Esophagus squamous epithelium (tissue), 5 donors: ENCODE measurements around the gene PARVG. TPM values are rescaled to one million over a fixed set of nuclear protein-coding genes. Genes with fewer than 3 reads are reported as not detected.

Experiments used
- DNase-seq: peaks from one replicate; lab custom pipeline; 2025; lab: John Stamatoyannopoulos, UW
- H3K27ac ChIP-seq, 4 donors: fragments of 200-600 bp; sonication (generic); one replicate each; pipeline ENCODE4 v1.5.1; 2016 to 2019; ENCODE audit warnings: mild to moderate bottlenecking in 1 of 4
- H3K27me3 ChIP-seq, 4 donors: fragments of 200-600 bp; sonication (generic); 1 replicate in 3 of 4; 2 replicates in 1 of 4; pipeline versions ENCODE4 v1.5.1 to v1.6.0; 2017 to 2021; ENCODE audit warnings: antibody characterized with exemption in 1 of 4
- H3K36me3 ChIP-seq, 3 donors: fragments of 200-600 bp; sonication (generic); one replicate each; pipeline ENCODE4 v1.5.1; 2016 to 2019
- H3K4me1 ChIP-seq, 3 donors: fragments of 200-600 bp; sonication (generic); one replicate each; pipeline ENCODE4 v1.5.1; 2017 to 2019
- H3K4me3 ChIP-seq, 4 donors: fragments of 200-600 bp; sonication (generic); 1 replicate in 3 of 4; 2 replicates in 1 of 4; pipeline ENCODE4 v1.5.1; 2016 to 2019; ENCODE audit warnings: mild to moderate bottlenecking in 2 of 4, moderate library complexity in 1 of 4
- H3K9me3 ChIP-seq, 3 donors: fragments of 200-600 bp; sonication (generic); one replicate each; pipeline ENCODE4 v1.5.1; 2016 to 2019
- POLR2A ChIP-seq, 4 donors: fragments of 450-650 bp; IDR thresholded peaks; one replicate each; pipeline ENCODE4 v1.6.1; 2017; ENCODE audit warnings: antibody characterized with exemption in 4 of 4, mild to moderate bottlenecking in 4 of 4, moderate library complexity in 3 of 4
- WGBS, 2 donors: methylation state at CpG; one replicate each; pipeline ENCODE4 v1.1.5; 2018; 5-methylcytosine and 5-hydroxymethylcytosine counted together
- intact Hi-C: fragments of 100-400 bp; cut with DNase I; formaldehyde crosslinking; loops from one replicate; pipeline ENCODE4 v1.15.0; 2022
- total RNA-seq, 4 donors: library from RNA; depleted of rRNA; stranded (reverse); fragments of >200 nt; gene quantifications; one replicate each; pipeline ENCODE4 v1.1.0, GENCODE V29; 2016
- TF ChIP-seq, protein P1 (sequence below), 6 experiments: fragments of 450-650 bp in 4 of 6; fragments of 200-600 bp in 2 of 6; sonication (generic) in 2 of 6; IDR thresholded peaks; one replicate each; pipeline ENCODE4 v1.5.1; 2016 to 2019; ENCODE audit warnings: antibody characterized with exemption in 6 of 6, mild to moderate bottlenecking in 4 of 6, moderate library complexity in 4 of 6
- donor health status: DM: yes; HTN: yes; CAD: no.

The PARVG gene
- total RNA-seq, 4 donors from 2014 or later = 0.42 to 26.1 (median 2.2) TPM

DNA sequence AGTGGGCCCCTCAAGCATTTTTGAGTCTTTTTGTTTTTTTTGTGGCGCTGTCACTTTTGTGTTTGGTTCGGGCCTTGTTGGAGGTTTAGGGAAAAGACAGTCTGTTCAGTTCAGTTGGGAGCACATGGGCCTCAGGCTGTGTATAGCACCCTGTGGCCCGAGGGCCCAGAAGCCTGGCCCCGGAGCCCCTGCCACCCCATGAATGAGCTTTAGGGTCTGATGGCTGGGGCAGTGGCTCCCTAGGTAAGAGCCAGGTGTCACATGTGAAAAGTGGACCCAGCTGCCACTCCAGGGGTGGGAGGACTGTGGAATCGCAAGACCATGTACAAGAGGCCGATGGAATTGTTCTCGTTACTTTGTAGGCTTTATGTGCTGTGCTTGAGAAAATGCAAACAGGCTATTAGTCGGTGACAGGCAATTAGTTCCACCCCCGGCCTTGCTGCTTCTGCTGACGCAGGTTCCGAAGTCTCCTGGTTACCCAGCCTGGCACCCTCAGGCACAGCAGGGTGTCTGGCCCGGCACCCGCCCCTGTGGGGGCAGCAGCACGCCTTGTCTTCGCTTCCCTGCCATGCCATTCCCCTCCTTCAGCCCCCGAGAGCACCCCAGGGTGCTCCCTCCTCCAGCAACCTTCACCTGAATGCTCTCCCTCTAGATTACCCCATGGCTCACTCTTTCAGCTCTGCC is 38.2 kb upstream of the PARVG start:
- Histone ChIP-seq H3K9me3 (peaks cover 0 to 5% (median 3%) of the 10 kb centered on the region in 3 donors), H3K4me1 (peaks cover 0 to 28% (median 0%) of the 10 kb centered on the region in 3 donors), H3K36me3 (peaks cover 0 to 28% (median 0%) of the 10 kb centered on the region in 3 donors), H3K4me3 (no peak overlapping the region), H3K27ac (no peak overlapping the region), H3K27me3 (peaks cover 0 to 6% (median 0%) of the 10 kb centered on the region in 4 donors)
- TF ChIP-seq, protein P1, sequence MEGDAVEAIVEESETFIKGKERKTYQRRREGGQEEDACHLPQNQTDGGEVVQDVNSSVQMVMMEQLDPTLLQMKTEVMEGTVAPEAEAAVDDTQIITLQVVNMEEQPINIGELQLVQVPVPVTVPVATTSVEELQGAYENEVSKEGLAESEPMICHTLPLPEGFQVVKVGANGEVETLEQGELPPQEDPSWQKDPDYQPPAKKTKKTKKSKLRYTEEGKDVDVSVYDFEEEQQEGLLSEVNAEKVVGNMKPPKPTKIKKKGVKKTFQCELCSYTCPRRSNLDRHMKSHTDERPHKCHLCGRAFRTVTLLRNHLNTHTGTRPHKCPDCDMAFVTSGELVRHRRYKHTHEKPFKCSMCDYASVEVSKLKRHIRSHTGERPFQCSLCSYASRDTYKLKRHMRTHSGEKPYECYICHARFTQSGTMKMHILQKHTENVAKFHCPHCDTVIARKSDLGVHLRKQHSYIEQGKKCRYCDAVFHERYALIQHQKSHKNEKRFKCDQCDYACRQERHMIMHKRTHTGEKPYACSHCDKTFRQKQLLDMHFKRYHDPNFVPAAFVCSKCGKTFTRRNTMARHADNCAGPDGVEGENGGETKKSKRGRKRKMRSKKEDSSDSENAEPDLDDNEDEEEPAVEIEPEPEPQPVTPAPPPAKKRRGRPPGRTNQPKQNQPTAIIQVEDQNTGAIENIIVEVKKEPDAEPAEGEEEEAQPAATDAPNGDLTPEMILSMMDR (IDR thresholded peaks at IDR 0.05) = no peak
- TF ChIP-seq POLR2A (IDR thresholded peaks at IDR 0.05) = no peak
- WGBS, 2 donors = 80 to 84% methylated on average over 13 to 14 of the region's 16 CpGs
- DNase-seq = no peak
- intact Hi-C loops = no loop called here

DNA sequence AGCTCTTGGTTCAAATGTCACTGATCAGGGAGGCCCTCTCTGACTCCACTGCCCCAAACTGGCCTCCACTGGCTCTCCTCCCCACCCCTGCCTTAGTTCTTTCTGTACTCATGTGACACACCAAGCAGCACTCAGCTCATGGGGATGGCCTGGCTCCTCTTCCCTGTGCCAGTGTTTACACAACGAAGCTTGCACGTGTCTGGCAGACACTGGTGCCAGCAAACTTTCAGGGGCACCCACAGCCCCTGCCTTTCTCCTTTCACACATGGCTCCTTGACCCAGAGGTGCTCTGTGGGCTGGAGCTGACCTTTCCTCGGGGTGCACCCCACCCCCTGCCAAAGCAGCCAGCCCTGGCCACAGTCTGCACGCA is 37.6 kb upstream of the PARVG start:
- Histone ChIP-seq H3K4me3 (no peak overlapping the region), H3K36me3 (peaks cover 0 to 23% (median 0%) of the 10 kb centered on the region in 3 donors), H3K27ac (peak overlapping the region in 1 of 4 donors; percentile 33), H3K4me1 (peaks cover 0 to 33% (median 0%) of the 10 kb centered on the region in 3 donors), H3K9me3 (no peaks in the 10 kb centered on the region), H3K27me3 (peaks cover 0 to 6% (median 0%) of the 10 kb centered on the region in 4 donors)
- intact Hi-C loops = no loop called here
- DNase-seq = no peak
- 20 to 31% methylated on average over 2 of the region's 4 CpGs for WGBS, 2 donors
- TF ChIP-seq, protein P1 (IDR thresholded peaks at IDR 0.05) = no peak
- no peak for TF ChIP-seq POLR2A (IDR thresholded peaks at IDR 0.05)

DNA sequence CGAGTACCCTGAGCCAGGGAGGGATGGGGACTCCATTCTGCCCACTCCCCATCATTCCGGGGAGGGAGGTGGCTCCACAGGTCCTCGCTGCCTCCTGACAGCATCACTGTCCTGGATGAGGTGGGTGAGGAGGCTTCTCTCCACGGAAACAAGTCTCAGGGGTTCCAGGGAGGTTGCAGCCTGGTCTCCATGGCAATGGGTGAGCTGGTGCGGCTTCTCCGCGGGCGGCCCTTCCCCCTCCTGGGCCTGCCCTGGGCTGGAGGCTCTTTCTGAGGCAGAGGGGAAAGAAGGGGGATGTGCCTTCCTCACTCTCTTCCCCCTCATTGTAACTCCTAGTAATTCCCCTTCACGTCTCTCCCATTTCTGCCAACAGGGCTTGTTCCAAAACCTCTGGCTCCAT is 37.1 kb upstream of the PARVG start:
- 65 to 67% methylated on average over 5 to 8 of the region's 9 CpGs for WGBS, 2 donors
- no peak for DNase-seq
- intact Hi-C loops = no loop called here
- H3K27me3 ChIP-seq = peaks cover 0 to 6% (median 0%) of the 10 kb centered on the region in 4 donors
- TF ChIP-seq, protein P1 (IDR thresholded peaks at IDR 0.05) = no peak
- TF ChIP-seq POLR2A (IDR thresholded peaks at IDR 0.05) = no peak
- peak overlapping the region in 1 of 4 donors; percentile 33 for H3K27ac ChIP-seq
- H3K4me1 ChIP-seq = peaks cover 0 to 38% (median 0%) of the 10 kb centered on the region in 3 donors
- H3K4me3 ChIP-seq = no peak overlapping the region
- H3K36me3 ChIP-seq = peaks cover 0 to 18% (median 0%) of the 10 kb centered on the region in 3 donors
- no peaks in the 10 kb centered on the region for H3K9me3 ChIP-seq

DNA sequence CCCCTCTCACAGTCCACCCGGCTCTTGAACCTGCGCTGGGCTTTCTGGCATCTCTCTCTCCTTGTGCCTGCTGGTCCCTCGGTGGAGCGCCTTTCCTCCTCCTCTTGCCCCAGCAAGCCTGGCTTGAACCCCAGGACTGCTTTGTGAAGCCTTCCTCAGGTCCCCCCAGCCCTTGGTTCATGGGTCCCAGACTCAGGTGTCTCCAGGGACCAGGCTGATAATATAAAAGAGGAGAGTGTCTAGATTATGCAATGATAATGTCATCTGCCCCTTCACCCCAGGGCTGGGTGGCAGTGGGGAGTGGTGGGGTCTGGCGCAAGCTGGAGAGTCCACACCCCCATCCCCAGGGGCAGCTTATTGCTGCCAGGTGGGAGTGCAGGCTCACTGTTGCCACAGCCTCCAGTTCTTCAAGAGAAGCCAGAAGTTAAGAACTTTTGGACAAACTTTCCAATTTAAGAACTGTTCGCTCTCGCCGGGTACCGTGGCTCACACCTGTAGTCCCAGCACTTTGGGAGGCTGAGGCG is 36.6 kb upstream of the PARVG start:
- Histone ChIP-seq H3K36me3 (peaks cover 0 to 12% (median 0%) of the 10 kb centered on the region in 3 donors), H3K27me3 (peaks cover 0 to 10% (median 0%) of the 10 kb centered on the region in 4 donors), H3K4me1 (peaks cover 0 to 39% (median 0%) of the 10 kb centered on the region in 3 donors), H3K9me3 (no peaks in the 10 kb centered on the region), H3K4me3 (no peak overlapping the region), H3K27ac (peak overlapping the region in 1 of 4 donors; percentile 33)
- WGBS, 2 donors = 89 to 92% methylated on average over 5 to 8 of the region's 10 CpGs
- no peak for DNase-seq
- intact Hi-C loops = no loop called here
- TF ChIP-seq, protein P1 (IDR thresholded peaks at IDR 0.05) = no peak
- no peak for TF ChIP-seq POLR2A (IDR thresholded peaks at IDR 0.05)

DNA sequence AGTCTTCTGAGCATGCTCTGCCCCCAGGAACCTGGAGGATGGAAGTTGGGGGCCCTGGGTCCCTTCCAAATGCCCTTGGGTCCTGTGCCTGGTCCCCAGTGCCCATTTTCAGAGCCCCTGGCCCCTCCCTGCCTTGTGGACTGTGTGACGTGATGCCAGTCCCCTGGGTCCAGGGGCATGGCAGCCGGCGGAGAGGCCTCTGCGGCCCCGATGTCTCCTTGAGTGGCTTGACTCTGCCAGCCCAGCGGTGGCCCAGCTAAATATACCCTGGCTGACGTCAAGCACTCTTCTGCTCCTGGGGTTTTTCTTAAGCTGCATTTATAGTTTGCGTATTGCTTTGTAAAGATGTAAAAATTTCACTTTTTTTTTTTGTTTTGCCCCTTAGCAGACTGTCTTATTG is 35.2 kb upstream of the PARVG start:
- H3K27me3 ChIP-seq = peaks cover 0 to 13% (median 0%) of the 10 kb centered on the region in 4 donors
- no peak overlapping the region for H3K4me3 ChIP-seq
- H3K4me1 ChIP-seq = peaks cover 0 to 39% (median 0%) of the 10 kb centered on the region in 3 donors
- no peaks in the 10 kb centered on the region for H3K9me3 ChIP-seq
- DNase-seq = no peak
- intact Hi-C loops = no loop called here
- WGBS, 2 donors = 63 to 83% methylated on average over 3 to 6 of the region's 8 CpGs
- peaks cover 0 to 6% (median 0%) of the 10 kb centered on the region in 3 donors for H3K36me3 ChIP-seq
- H3K27ac ChIP-seq = peak overlapping the region in 1 of 4 donors; percentile 25
- TF ChIP-seq POLR2A (IDR thresholded peaks at IDR 0.05) = no peak
- TF ChIP-seq, protein P1 (IDR thresholded peaks at IDR 0.05) = no peak
